HG03469 (cell line): ENCODE results near the gene ATP2C2.

Experiments used
- ATAC-seq: cut with Tn5 transposase; IDR thresholded peaks from one replicate; pipeline ENCODE4 v1.9.1; 2021; ENCODE audit warnings: mild to moderate bottlenecking, moderate library complexity, moderate number of reproducible peaks; ENCODE audit not compliant: unreplicated experiment

ATP2C2 gene

DNA sequence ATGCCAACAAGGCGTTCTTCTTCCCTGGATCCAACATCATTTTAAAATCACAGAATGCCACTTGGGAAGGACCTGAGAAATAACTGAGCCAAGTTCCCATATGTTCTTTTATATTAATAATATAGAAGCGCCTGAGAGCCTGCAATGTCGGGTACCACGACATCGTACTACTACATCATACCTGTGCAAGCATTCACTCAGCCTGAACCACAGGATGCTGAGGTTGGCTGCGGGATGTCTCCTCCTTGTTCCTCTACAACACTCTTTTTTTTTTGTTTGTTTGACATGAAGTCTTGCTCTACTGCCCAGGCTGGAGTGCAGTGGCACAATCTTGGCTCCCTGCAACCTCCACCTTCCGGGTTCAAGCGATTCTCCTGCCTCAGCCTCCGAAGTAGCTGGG lies 2.1 kb upstream of the ATP2C2 start:
- ATAC-seq, result no peak

DNA sequence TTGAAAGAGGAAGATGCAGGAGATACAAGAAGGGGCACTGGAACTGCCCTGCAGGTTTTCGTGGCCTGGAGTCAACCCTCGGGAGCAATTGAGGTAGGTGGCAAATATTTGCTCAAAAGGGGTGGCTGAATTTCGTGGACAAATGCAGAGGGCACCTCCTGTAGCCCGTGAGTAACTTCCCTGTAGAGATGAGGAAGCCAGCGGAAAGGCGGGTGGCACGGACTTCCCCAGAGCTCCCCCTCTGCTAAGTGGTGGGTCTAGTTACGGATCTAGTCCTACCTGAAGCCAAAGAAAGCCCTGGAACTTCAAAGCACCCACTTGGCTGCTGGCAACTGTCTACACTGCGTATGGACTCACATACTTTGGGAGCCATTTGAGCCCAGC lies 1.0 kb upstream of the ATP2C2 start:
- no peak for ATAC-seq

DNA sequence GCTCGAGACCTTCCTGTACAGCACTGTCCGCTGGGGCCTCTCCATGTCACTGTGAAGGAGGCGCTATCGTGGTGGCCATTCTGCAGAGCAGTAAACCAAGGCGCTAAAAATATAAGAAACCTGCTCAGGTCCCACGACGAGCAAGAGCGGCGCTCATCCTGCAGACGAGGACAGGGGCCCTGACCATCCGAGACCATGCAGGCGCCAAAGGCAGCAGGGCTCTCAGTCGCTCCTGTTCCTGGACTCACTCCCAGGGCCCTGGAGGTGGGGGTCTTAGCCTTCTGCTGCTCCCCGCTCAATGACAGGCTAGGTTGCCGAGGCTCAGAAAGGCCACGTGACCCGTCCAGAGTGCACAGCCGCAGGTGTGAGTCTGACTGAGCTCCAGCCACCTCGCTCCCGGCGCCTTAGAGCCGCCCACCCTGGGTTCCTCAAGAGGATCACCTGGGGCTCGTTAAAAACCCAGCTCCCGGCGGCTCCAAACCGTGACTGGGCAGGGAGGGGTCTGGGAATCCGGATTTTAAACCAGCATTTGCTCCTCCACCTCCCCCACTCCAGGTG lies 509 bp upstream of the ATP2C2 start:
- ATAC-seq, result no peak

DNA sequence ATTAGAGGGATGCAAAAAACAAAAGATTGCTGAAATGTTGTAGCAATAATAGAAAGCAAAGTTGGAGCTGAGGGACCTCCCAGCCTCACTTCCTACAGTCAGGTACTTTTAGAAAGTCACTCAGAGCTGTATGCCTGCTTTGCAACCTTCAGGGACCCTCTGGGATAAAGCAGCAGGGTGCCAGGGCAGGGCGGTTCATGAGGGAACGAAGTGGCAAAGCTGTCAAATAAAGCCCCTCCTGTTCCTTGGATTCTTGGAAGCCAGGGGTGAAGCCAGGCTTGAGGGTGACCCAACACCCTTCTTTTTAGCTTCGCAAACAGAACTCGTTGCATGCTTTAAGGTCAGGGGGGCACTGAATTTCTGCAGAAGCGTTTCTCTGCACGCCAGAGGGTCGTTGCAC lies 767 bp downstream of the ATP2C2 start:
- no peak for ATAC-seq

DNA sequence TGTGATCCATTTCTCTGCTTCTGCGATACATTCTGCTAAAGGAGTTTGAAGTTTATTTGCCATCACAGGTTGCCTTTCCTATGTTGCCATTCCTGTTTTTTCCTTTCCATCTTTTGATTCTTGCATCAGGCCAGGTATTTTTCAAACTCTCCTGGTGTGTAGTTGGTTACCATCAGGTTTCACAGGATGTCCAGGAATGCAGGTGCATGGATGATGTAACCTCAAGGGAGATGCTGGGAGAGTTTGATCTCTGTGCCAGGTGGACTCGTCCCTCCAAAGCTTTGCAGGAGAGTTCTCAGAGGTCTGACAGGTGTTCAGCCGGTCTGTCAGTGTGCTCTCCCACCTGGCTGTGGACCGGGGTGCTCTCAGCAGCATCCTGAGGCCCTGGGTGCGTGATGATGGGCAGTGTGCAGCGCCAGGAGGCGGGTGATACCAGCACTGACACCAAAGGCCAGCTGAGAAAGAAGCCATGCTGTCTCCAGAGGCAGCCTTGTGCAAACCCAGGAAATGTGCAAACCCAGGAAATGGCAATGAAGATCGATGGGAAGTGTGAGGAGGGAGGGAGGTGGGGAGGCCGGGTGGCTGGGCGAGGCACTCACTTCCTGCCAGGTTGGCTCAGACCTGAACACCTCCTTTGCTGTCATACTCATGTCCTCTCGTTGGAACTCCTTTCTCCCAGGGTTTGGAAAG lies 1.7 kb downstream of the ATP2C2 start:
- no peak for ATAC-seq

DNA sequence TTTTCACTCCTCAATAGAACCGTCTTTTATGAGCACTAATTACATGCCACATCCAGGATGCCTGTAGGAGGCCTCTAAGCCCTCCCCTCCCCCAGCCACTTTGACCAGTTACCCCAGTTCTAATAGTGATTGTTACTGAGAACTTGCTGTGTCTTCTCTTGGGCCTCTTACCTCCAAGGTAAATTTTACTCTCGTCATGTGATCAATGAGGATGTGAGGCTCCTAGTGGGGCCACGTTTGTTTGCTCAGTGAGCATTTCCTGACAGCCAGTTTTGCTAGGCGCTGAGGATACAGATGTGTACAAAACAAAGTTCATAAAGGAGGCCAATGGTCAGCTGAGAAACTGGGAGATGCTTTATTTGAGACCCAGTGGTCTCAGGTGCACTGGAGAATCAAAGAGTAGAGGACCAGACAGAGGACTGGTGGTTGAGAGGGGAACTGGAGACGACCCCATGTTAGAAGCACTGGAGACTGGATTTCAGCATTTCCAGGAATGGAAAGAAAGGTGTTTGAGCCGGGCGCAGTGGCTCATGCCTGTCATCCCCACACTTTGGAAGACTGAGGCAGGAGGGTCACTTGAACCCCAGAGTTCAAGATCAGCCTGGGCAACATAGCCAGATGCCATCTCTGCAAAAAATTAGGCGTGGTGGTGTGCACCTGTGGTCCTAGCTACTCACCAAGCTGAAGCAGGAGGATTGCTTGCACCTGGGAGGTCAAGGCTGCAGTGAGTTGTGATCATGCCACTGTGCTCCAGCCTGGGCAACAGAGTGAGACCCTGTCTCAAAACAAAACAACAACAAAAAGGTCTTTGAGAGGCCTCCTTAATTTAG lies 2.6 kb downstream of the ATP2C2 start:
- ATAC-seq, result no peak

DNA sequence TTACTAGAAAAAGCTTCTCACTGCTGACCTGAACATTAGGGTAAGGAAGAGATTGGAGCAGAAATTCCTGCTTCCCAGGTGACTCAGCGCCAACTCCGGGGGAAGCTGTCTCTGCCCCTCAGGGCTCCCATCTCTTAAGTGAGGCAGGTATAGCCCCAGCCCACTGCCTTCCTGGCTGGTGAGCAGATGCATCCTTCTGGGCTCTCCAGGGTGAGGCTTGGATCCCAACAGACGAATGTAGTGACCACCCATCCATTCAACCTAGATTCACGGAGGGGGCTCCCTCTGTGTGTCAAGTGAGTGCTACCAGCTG lies 3.2 kb downstream of the ATP2C2 start:
- ATAC-seq, result no peak

DNA sequence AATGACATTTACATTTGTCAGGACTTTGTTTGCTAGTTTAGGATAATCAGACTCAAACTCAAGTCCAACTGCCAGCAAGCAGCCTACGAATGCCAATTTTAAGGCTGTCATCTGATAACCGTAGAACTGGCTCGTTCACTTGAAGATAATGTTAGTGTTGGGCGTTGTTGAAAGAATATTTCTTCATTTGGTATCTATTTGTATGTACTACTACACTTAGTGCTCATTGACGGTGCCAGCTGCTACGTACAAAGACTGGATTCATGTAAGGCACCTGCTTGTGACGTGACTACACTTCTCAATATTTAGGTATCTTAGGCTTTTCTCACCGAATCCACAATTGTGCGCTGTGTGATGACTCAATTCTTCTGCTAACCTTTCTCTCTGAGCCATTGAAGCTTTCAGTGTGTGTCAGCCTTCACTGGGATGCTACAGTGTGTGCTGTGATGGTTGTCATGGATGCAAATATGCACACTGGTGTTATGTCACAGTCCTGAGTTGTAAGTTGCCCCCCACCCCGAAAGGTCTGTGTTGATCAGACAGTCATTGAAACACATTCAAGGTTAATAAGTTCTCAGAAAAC lies 5.7 kb downstream of the ATP2C2 start:
- ATAC-seq, result no peak

DNA sequence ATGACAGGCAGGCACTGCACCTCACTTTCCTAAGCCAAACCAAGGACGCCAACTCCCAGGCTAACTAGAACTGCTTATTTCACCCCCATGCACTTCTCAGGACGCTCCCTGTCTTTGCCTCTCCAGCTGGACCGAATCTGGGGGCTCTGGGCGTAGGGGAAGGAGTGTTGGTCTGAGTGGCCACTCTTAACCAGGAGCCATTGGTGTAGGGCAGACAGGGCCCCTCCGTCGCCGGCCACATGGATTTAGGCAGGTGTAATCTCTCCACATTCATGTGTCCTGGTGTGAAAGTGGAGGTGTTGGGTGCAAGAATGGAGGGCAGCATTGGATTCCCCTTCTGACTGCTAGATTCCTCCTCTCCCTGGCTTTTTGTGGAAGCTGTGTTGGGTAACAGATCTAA lies 9.8 kb downstream of the ATP2C2 start:
- ATAC-seq, result no peak

DNA sequence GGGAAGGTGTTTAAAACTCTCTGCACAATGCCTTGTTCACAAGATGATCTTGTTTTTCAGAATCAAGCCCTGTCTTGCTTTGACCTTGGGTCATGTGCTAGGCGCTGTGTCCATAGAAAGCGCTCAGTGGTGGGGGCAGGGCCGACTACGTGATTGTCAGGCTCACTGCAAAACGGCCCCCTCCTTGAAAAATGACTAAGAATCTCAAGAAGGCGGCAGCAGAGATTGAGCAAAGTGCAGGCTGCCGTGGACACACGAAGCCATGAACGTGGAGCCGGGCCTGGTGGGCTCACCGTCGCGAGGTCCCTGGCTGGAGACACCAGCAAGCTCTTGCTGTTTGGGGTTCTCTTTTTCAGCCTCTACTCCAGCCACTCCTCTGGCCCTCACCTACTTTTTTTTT lies 10.2 kb downstream of the ATP2C2 start:
- no peak for ATAC-seq

DNA sequence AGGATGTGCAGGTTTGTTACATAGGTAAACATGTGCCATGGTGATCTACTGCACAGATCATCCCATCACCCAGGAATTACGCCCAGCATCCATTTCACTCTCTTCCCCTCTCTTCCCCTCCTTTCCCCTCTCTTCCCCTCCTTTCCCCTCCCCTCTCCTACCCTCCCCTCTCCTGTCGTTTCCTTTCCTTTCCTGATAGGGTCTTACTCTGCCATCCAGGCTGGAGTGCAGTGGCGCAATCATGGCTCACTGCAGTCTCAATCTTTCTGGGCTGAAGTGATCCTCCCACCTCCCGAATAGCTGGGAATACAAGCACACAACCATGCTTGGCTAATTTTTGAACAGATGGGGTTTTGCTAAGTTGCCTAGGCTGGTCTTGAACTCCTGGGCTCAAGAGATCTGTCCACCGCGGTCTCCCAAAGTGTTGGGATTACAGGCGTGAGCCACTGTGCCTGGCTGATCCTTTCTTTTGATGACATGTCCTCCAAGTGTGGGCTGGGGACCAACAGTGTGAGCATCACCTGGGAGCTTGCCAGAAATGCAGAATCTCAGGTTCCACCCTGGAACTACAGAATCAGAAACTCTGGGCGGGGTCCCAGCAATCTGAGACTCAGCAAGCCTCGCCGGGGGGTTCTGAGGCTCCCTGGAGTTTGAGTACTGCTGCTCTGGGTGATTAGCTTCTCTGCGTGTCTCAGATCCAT lies 10.8 kb downstream of the ATP2C2 start:
- ATAC-seq, result no peak

DNA sequence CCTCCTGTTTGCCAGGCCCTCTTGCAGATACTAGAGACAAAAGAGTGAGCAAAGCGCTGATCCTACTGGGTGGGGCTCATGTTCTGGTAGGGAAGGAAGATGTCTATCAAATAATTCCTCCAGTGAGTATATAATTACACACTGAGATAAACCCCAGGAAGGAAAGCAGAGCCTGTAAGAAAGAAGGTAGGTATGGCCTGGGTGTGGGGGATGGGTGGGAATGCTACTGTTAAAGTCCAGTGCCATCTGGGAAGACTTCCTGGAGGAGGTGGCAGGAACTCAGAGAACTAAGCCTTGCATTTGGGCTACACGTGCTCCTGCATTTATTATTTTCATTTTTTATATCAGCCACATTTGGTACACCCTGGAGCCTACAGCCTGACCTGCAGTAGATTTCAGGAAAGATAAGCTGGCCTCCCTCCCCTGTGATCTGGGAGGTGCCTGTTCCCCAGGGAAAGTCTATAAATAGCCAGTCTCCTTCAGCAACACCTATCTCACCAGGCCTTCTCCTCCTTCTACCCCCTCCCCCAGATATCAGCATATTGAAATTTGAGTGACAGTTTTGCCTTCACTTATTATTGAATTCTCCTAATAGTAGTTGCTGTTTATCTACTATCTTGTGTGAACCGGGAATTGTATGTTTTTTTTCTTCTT lies 11.5 kb downstream of the ATP2C2 start:
- no peak for ATAC-seq

DNA sequence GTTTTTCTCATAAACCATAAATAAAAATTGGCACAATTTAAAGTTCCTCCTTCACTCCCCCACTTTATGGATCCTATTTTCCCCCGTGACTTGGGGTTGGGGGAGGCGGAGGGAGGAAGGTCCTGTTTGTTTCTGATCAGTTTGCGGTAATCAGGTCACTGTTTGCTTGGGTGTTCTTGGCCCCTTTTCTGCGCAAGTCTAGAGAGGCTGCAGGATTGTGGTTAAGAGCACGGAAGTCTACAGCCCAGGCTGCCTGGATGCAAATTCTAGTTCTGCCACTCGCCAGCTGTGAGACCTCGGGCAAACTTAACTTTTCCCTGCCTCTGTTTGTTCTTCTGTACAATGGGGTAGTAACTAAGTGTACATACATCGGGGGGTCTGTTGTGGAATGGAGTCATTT lies 12.1 kb downstream of the ATP2C2 start:
- no peak for ATAC-seq

DNA sequence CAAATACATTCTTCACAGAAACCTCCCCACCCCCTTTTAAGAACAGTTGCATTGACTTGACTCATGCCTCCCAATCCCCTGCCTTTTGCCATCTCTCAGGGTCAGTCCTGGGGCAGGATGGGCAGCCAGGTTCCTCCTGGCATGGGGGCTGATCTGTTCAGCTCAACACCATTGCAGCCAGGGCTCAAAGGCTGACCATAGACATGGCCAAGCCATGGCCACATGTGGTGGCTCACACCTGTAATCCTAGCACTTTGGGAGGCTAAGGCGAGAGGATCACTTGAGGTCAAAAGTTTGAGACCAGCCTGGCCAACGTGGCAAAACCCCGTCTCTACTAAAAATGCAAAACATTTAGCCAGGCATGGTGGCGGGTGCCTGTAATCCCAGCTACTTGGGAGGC lies 14.1 kb downstream of the ATP2C2 start:
- no peak for ATAC-seq

DNA sequence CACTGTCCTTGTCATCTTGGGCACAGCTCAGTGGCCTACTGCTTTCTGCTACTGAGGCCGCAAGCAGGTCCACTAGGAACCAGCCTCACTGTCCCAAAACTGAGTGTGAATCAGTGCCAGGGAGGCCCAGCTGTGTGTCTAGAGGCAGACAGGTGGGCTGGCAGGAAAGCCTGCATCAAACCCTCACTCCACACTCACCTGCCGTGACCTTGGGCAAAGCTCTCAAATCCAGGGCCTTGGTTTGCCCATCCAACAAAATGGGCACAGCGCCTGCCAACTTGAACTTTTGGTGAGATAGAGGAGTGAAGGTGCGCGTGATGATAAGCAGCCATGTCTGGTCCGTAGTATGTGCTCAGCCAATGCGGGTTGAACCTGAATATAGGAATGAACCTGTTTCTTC lies 14.8 kb downstream of the ATP2C2 start:
- no peak for ATAC-seq

DNA sequence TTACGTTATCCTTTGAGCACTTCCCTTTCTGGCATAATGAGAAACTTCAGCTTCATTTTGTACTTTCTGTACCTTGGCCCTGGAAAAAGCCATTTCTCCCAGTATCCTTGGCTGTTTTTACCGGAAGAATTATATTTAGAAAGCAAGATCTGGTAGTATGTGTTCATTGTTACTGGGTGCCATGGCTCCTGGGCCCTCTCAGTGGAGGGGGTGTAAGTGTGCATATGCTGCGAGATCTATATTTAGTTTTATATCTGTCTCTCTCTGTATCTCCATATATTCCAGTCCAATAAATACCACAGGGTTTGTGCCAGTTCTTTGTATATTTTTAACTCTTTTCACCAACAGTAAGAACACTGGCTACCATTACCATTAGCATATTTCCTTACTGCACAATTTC lies 17.7 kb downstream of the ATP2C2 start:
- no peak for ATAC-seq

DNA sequence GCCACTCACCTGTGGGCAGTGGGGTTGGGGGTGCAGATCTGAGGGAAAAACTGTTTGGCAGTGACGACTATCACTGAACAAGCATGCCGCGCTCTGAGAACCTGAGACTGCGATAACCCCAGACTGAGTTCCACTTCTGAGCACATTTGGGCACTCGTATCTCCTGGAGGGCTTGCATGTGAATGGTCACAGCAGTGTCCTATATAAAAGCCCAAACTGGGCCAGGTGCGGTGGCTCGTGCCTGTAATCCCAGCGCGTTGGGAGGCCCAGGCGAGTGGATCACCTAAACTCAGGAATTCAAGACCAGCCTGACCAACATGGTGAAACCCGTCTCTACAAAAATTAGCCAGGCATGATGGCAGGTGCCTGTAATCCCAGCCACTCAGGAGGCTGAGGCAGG lies 18.7 kb downstream of the ATP2C2 start:
- ATAC-seq, result no peak

DNA sequence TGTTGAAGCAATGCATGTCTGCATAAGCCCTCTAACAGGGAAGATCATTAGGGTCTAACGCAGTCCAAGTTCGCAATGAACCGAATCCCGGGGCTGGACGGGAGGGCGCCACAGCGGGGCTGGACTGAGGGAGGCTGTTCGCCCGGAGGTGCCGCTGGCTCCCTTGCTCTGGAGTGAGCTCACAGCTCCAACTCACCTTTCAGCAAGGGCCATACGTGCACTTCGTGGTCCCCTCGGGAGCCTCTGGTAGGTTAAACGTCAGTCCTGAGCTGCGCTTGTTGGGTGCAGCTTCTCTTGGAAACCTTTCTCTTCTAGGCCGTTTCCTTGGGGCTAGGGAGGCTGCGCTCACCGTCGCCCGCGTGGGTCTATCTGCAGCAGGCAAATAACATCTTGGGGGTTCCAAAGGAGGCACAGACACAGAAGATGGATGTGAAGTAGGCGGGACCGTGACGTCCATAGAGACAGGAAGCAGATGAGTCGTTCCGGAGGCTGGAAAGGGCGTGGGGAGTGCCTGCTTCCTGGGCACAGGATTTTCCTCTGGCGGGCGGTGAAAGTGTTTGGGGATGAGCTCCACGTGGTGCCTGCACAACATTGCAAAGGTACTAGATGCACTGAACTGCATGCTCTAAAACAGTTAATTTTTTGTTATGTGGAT lies 21.9 kb downstream of the ATP2C2 start:
- no peak for ATAC-seq

DNA sequence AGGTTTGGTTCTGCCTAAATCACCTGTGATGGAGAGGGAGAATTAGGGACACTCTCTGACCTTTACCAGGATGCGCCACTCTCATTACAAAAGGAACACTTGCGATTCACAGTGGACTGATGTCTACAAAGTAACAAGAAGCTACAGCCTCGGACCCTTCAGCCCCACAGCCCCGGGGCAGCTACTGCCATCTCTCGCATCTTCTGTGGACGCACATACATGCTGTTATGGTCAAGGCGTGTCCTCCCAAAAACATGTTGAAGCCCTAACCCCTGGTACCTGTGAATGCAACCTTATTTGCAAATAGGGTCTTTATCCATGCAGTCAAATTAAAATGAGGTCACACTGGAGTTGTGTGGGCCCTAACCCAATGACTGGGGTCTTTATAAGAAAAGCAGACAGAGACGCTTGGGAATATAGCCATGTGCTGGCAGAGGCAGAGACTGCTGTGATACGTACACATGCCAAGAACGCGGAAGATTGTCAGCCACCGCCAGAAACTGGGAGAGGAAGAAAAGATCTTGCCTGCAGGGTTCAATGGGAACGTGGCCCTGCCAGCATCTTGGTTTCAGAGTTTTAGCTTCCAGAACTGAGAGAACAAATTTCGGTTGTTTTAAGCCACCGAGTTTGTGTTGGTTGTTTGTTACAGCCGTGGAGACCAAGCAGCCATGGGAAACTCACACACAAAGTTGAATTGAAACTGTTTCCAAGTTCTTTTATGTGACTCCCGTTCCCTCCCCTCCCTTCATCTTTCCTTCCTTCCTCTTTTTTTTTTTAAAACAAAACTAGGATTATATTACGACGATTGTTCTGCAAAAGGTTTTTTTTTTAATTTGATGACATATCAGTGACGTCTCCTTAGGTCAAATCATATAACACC lies 23.1 kb downstream of the ATP2C2 start:
- no peak for ATAC-seq

DNA sequence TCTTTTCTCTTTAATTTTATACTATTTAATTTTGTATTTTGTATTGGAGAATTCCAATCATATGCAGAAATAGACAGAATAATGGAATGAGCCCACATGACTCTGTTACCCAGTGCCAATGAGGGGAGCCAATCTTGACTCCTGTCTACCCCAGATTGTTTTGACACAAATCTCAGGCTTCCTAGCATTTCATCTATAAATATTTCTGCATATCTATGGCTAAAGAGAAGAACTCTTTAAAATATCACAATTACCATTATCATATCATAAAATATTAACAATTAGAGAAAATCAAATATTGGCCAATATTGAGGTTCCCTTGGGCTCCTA lies 23.7 kb downstream of the ATP2C2 start:
- ATAC-seq, result no peak
